ENCODE measurements around the gene FPR3.

FPR3 gene

DNA sequence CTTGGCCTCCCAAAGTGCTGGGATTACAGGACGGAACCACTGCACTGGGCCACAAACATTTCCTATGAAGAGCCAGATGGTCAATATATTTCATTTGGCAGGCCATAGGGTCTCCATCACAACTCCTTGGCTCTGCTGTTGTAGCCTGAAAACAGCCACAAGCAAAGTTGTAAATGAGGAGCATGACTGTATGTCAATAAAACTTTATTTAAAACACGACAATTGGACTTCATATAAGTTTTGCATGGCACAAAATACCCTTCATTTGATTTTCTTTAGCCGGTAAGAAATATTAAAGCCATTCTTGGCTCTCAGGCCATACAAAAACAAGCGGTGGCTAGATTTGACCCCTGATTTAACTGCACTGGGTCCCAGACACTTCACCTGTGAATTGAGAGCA, 40.2 kb upstream of the FPR3 start:
- no peak overlapping the region for H3K4me3 ChIP-seq (ENCODE audit: control insufficient read depth, low read depth, low read length)
- no peak for DNase-seq (ENCODE audit: low read depth)
- TF ChIP-seq, protein P1, sequence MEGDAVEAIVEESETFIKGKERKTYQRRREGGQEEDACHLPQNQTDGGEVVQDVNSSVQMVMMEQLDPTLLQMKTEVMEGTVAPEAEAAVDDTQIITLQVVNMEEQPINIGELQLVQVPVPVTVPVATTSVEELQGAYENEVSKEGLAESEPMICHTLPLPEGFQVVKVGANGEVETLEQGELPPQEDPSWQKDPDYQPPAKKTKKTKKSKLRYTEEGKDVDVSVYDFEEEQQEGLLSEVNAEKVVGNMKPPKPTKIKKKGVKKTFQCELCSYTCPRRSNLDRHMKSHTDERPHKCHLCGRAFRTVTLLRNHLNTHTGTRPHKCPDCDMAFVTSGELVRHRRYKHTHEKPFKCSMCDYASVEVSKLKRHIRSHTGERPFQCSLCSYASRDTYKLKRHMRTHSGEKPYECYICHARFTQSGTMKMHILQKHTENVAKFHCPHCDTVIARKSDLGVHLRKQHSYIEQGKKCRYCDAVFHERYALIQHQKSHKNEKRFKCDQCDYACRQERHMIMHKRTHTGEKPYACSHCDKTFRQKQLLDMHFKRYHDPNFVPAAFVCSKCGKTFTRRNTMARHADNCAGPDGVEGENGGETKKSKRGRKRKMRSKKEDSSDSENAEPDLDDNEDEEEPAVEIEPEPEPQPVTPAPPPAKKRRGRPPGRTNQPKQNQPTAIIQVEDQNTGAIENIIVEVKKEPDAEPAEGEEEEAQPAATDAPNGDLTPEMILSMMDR (IDR thresholded peaks at IDR 0.05; ENCODE audit: control insufficient read depth, insufficient read depth, low read depth, low read length, missing control alignments) = no peak

DNA sequence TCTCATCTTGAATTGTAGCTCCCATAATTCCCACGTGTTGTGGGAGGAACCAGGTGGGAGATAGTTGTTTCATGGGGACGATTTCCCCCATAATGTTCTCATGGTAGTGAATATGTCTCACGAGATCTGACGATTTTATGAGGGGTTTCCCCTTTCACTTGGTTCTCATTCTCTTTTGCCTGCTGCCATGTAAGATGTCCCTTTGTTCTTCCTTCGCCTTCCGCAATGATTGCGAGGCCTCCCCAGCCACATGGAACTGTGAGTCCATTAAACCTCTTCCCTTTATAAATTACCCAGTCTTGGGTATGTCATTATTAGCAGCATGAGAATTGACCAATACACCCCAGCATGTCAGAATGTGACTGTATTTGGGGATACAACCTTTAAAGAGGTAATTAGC, 39.4 kb upstream of the FPR3 start:
- DNase-seq (ENCODE audit: low read depth) = no peak
- TF ChIP-seq, protein P1 (IDR thresholded peaks at IDR 0.05; ENCODE audit: control insufficient read depth, insufficient read depth, low read depth, low read length, missing control alignments) = no peak
- no peak overlapping the region for H3K4me3 ChIP-seq (ENCODE audit: control insufficient read depth, low read depth, low read length)

DNA sequence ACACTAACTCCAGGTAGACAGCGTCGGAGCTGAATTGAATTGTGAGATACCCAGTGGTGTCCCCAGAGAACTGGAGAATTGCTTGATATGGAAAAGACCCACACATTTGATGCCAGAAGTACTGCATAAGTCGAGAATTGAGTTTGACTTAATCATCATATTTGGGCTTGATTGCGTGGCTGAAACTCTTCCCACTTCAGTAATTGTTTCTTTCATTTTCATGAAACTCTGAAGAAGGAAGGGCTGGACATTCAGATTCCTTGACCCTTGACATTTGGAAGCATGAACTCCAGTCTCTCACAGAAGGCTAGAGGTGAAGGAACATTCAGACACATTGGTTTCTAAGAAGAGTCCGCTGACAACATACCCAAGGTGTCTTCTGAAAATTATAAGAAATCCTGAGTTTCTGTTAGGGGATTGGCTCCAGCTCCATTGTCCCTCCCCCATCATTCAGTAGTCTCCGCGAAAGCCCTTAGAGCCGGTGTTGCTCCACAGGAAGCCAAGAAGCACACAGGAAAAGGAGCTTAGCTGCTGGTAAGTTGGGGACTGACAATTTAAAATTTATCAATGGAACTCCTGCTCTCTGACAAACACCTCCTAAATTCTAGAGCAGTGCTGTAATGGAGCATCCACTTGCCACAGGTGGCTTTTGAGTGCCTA, 34.1 kb upstream of the FPR3 start, which contains the start of gene FPR2:
Gene FPR2 (plus strand): TSS at position 484 of the 660 bp plus-strand sequence. CDS start 7,479 bp downstream, outside the sequence.
- H3K4me3 ChIP-seq (ENCODE audit: control insufficient read depth, low read depth, low read length) = no peak within 1 kb of the TSS
- TF ChIP-seq, protein P1 (IDR thresholded peaks at IDR 0.05; ENCODE audit: control insufficient read depth, insufficient read depth, low read depth, low read length, missing control alignments) = no peak
- no peak for DNase-seq (ENCODE audit: low read depth)

DNA sequence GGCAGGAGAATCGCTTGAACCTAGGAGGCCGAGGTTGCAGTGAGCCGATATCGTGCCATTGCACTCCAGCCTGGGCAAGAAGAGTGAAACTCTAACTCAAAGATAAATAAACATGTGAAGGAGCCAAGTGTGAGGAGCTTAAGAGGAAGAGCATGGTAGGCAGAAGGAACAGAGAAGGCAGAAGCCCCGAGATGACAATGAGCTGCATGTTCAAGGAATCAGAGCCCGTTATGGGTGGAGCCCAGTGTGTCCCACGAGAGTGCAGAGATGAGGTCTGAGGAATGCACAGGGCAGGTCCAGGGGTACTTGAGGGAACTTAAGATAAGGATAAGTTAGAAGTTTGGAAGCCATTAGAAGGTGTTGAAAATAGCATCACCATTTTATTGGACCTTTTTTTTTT, 33.3 kb upstream of the FPR3 start:
- no peak overlapping the region for H3K4me3 ChIP-seq (ENCODE audit: control insufficient read depth, low read depth, low read length)
- no peak for DNase-seq (ENCODE audit: low read depth)
- TF ChIP-seq, protein P1 (IDR thresholded peaks at IDR 0.05; ENCODE audit: control insufficient read depth, insufficient read depth, low read depth, low read length, missing control alignments) = no peak

DNA sequence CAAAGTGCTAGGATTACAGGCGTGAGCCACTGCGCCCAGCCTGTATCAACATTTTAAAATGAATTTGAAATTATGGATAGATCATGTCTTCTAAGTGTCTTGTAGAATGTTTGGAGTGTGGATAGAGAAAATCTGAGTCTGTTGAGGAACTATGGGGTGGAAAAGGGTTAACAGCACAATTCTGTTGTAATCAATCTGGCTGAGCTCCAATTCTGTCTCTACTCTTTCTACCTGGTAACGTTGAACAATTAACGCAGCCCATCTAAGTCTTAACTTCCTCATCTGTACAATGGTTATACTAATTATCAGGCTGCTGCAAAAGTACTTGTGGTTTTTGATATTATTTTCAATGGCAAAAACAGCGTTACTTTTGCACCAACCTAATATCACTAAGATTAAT, 29.9 kb upstream of the FPR3 start:
- no peak overlapping the region for H3K4me3 ChIP-seq (ENCODE audit: control insufficient read depth, low read depth, low read length)
- TF ChIP-seq, protein P1 (IDR thresholded peaks at IDR 0.05; ENCODE audit: control insufficient read depth, insufficient read depth, low read depth, low read length, missing control alignments) = no peak
- no peak for DNase-seq (ENCODE audit: low read depth)

DNA sequence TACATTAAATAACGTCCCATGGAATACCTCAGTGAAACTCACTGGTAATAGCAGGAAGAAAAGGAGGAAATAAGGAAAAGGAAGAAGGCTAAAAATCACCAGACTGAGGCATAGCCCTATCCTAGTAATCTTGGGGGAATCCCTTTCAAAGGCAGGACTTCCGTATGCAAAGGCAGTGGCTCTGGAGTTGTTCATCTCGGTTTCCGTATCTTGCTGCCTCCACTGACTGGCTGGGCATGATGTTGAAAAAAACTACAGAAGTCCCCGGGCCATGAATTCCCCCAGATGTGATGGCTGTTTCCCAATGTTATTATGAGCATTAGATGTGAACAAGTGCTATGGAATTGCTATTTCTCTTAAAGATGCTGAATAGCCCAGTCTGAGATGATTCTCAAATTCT, 28.5 kb upstream of the FPR3 start:
- no peak for DNase-seq (ENCODE audit: low read depth)
- no peak overlapping the region for H3K4me3 ChIP-seq (ENCODE audit: control insufficient read depth, low read depth, low read length)
- TF ChIP-seq, protein P1 (IDR thresholded peaks at IDR 0.05; ENCODE audit: control insufficient read depth, insufficient read depth, low read depth, low read length, missing control alignments) = no peak

All from AG09309 (cell line).